Parathyroid adenoma (tissue), 2 donors: Measurements from ENCODE around the gene WWTR1.
A peak's percentile ranks its signal among the peaks of the same experiment; 100 is the strongest.

Experiments
- H2AFZ ChIP-seq: fragments of 300-600 bp; sonication (generic); one replicate; pipeline ENCODE4 v1.7.0; 2017; ENCODE audit warnings: antibody characterized with exemption, mild to moderate bottlenecking
- H3K27ac ChIP-seq: fragments of 300-600 bp; sonication (generic); one replicate; pipeline ENCODE4 v1.7.0; 2017
- H3K27me3 ChIP-seq: fragments of 300-600 bp; sonication (generic); one replicate; pipeline ENCODE4 v1.7.0; 2017; ENCODE audit warnings: low read length; ENCODE audit not compliant: control insufficient read depth, insufficient read depth
- H3K36me3 ChIP-seq: fragments of 300-600 bp; sonication (generic); one replicate; pipeline ENCODE4 v1.7.0; 2017; ENCODE audit warnings: low read length; ENCODE audit not compliant: control insufficient read depth, insufficient read depth
- H3K4me1 ChIP-seq: fragments of 300-600 bp; sonication (generic); one replicate; pipeline ENCODE4 v1.7.0; 2017; ENCODE audit warnings: control low read depth
- H3K4me2 ChIP-seq: fragments of 300-600 bp; sonication (generic); one replicate; pipeline ENCODE4 v1.7.0; 2017; ENCODE audit warnings: low read length
- H3K4me3 ChIP-seq: fragments of 300-600 bp; sonication (generic); one replicate; pipeline ENCODE4 v1.7.0; 2017; ENCODE audit warnings: low read depth, low read length
- H3K79me2 ChIP-seq: fragments of 300-600 bp; sonication (generic); one replicate; pipeline ENCODE4 v1.7.0; 2017; ENCODE audit warnings: control low read depth
- H3K9ac ChIP-seq: fragments of 300-600 bp; sonication (generic); one replicate; pipeline ENCODE4 v1.7.0; 2017; ENCODE audit warnings: mild to moderate bottlenecking
- H3K9me3 ChIP-seq: fragments of 300-600 bp; sonication (generic); one replicate; pipeline ENCODE4 v1.7.0; 2017; ENCODE audit warnings: low read length; ENCODE audit not compliant: control insufficient read depth
- TF ChIP-seq, protein P1 (sequence below): fragments of 300-600 bp; sonication (generic); IDR thresholded peaks from one replicate; pipeline ENCODE4 v1.7.0; 2017; ENCODE audit warnings: antibody characterized with exemption, mild to moderate bottlenecking
- donor health status: primary hyperparathyroidism.

Gene WWTR1

DNA sequence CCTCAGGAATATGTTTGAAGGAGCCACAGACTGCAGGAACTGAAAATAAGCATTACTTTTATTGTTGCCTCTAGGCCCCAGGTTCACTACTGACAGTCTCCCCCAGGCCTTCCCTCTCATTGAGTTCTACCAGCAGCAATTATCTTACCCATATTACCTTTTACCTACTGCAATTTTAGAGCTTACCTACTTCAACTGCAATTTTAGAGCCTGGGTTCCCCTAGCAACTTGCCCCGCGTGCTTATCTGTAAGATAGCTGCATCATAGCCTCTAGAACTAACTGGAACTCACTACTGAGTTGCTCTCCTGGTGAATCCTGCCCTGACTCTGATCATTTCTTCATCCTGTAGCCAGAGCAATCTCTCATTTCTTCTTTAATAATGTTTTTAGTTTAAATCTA is 29.2 kb upstream of the WWTR1 start:
- Histone ChIP-seq H3K27ac (no peak overlapping the region), H3K9me3 (no peaks in the 10 kb centered on the region), H3K4me2 (no peak overlapping the region), H2AFZ (no peak overlapping the region), H3K4me1 (no peaks in the 10 kb centered on the region), H3K9ac (no peak overlapping the region), H3K79me2 (no peaks in the 10 kb centered on the region), H3K36me3 (no peaks in the 10 kb centered on the region), H3K27me3 (no peaks in the 10 kb centered on the region), H3K4me3 (no peak overlapping the region)
- TF ChIP-seq, protein P1, sequence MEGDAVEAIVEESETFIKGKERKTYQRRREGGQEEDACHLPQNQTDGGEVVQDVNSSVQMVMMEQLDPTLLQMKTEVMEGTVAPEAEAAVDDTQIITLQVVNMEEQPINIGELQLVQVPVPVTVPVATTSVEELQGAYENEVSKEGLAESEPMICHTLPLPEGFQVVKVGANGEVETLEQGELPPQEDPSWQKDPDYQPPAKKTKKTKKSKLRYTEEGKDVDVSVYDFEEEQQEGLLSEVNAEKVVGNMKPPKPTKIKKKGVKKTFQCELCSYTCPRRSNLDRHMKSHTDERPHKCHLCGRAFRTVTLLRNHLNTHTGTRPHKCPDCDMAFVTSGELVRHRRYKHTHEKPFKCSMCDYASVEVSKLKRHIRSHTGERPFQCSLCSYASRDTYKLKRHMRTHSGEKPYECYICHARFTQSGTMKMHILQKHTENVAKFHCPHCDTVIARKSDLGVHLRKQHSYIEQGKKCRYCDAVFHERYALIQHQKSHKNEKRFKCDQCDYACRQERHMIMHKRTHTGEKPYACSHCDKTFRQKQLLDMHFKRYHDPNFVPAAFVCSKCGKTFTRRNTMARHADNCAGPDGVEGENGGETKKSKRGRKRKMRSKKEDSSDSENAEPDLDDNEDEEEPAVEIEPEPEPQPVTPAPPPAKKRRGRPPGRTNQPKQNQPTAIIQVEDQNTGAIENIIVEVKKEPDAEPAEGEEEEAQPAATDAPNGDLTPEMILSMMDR, result no peak

DNA sequence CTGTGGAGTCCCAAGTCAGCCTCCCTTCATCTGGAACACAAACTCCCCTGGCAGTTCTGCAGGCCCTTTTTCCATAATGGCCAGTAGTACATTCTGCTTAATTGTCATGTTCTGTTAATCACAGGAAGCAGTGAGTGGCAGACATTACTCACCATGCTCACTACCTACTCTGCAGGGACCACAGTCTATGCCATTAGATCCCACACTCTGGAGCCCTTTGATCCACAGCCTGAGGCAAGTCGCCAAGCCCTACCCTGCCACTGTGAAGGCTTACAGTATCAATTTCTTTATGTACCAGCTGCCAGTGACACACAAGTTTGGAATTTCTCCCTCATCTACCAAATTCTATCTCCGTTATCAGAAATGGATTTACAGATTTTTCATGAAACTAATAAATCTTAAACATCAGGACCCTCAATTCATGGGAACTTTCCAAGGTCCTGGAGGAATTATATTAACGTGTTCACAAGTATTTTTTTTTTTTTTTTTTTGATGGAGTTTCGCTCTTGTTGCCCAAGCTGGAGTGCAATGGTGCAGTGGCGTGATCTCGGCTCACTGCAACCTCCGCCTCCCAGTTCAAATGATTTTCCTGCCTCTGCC is 20.6 kb upstream of the WWTR1 start:
- TF ChIP-seq, protein P1, result no peak
- H3K9ac ChIP-seq, result no peak overlapping the region
- no peaks in the 10 kb centered on the region for H3K27me3 ChIP-seq
- H3K4me2 ChIP-seq, result no peak overlapping the region
- no peaks in the 10 kb centered on the region for H3K9me3 ChIP-seq
- H3K4me3 ChIP-seq, result no peak overlapping the region
- H3K27ac ChIP-seq, result no peak overlapping the region
- H2AFZ ChIP-seq, result no peak overlapping the region
- no peaks in the 10 kb centered on the region for H3K36me3 ChIP-seq
- no peaks in the 10 kb centered on the region for H3K79me2 ChIP-seq
- H3K4me1 ChIP-seq, result no peaks in the 10 kb centered on the region

DNA sequence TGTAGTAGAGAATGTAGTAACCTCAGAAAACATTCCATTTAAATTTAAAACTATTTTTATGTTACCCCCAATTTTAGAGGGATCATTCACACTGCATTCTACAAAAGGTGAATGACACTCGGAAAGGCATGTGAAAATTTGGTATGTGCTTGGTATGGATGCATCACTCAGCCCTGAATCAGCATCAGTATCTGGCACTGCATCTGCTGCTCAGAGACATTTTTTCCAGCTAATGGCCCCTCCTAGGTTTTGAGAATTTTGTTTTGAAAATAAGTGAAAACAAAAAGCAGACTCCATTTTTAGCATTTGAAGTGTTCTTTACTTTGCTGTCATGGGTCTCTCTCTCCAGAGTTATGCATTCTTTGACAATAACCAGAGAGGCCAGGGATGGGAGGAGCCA is 15.6 kb upstream of the WWTR1 start:
- H3K36me3 ChIP-seq, result no peaks in the 10 kb centered on the region
- H2AFZ ChIP-seq, result no peak overlapping the region
- peaks cover 4% of the 10 kb centered on the region for H3K4me1 ChIP-seq
- H3K9ac ChIP-seq, result no peak overlapping the region
- no peak overlapping the region for H3K4me3 ChIP-seq
- H3K79me2 ChIP-seq, result no peaks in the 10 kb centered on the region
- no peaks in the 10 kb centered on the region for H3K9me3 ChIP-seq
- no peaks in the 10 kb centered on the region for H3K27me3 ChIP-seq
- TF ChIP-seq, protein P1, result no peak
- H3K4me2 ChIP-seq, result no peak overlapping the region
- H3K27ac ChIP-seq, result no peak overlapping the region

DNA sequence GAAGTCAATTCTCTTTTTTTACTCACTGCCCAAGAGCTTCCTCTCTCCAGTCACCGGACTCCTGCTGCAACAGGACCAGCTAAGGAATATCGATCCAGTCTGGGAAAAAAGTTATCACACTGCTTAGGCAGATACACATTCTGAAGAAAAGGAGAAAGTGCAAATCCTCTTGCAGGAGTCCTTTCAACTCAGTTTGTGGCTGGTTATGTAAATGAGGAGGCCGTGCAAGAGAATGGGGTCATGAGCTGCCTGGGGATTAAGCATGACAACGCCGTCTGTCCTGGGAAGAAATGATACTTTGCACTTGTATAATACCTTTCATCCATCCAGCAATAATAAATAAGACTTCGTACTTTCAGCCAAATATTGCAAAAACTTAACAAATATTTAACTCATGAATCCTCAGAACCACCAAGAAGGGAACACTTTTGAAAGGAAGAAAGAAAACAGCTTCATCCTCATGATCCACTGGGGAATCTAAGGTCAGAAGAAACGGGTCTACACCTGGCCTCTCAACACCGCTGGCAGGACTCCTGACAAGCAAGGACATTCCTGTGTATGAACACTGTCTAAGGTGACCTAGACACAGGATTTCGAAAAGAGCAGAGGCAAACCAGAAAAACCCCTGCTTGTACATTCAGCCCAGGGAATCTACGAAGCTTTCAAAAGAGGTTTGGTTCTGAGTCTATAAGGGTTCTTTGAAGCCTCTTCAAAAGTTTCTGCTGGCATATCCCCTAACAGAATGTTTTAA is 13.1 kb upstream of the WWTR1 start:
- Histone ChIP-seq H3K9me3 (no peaks in the 10 kb centered on the region), H3K36me3 (no peaks in the 10 kb centered on the region), H3K27ac (no peak overlapping the region), H3K79me2 (no peaks in the 10 kb centered on the region), H3K9ac (no peak overlapping the region), H3K4me1 (peaks cover 4% of the 10 kb centered on the region), H3K27me3 (no peaks in the 10 kb centered on the region), H2AFZ (peak overlapping the region; percentile 18), H3K4me3 (no peak overlapping the region), H3K4me2 (no peak overlapping the region)
- TF ChIP-seq, protein P1, result no peak

GRCh38 chr3:149667576-149667975 is 9.8 kb upstream of the WWTR1 start:
- TF ChIP-seq, protein P1, result no peak
- H3K4me3 ChIP-seq, result no peak overlapping the region
- no peaks in the 10 kb centered on the region for H3K27me3 ChIP-seq

More at GRCh38 chr3:149667576-149667975, 9.8 kb upstream of the WWTR1 start:
- H3K36me3 ChIP-seq, result no peaks in the 10 kb centered on the region
- no peaks in the 10 kb centered on the region for H3K9me3 ChIP-seq
- H3K4me1 ChIP-seq, result peaks cover 4% of the 10 kb centered on the region
- no peaks in the 10 kb centered on the region for H3K79me2 ChIP-seq
- H3K27ac ChIP-seq, result no peak overlapping the region
- H3K4me2 ChIP-seq, result no peak overlapping the region
- H2AFZ ChIP-seq, result no peak overlapping the region
- H3K9ac ChIP-seq, result no peak overlapping the region
